ENCODE results near the gene NTM. TPM values are rescaled to one million over a fixed set of nuclear protein-coding genes. Genes with fewer than 3 reads are reported as not detected.

The NTM gene
- total RNA-seq, 1 experiment from 2014 or later, result 9.9 TPM

GRCh38 chr11:132237781-132238180 lies 867.4 kb downstream of the NTM start:
- no peaks in the 10 kb centered on the region for H4K20me1 ChIP-seq (ENCODE audit: control insufficient read depth, insufficient read depth, insufficient read length)
- H4K5ac ChIP-seq (ENCODE audit: insufficient read length, low read depth, low read length), result no peak overlapping the region
- no peaks in the 10 kb centered on the region; the same call in 1 of the 2 replicates for H3K4me1 ChIP-seq (ENCODE audit: insufficient read depth, low read length)
- no peak overlapping the region for H3K27ac ChIP-seq (ENCODE audit: insufficient read length, low read depth, low read length)
- H4K8ac ChIP-seq (replicated peaks; ENCODE audit: insufficient read length, low read depth, low read length), result no peak overlapping the region
- no peak overlapping the region for H3K14ac ChIP-seq (ENCODE audit: insufficient read depth, low read length)
- Mint-ChIP-seq H3K4me3 (no peak overlapping the region), H3K4me1 (peaks cover 10 to 18% of the 10 kb centered on the region in 2 experiments), H3K36me3 (ENCODE audit: insufficient read depth in 1 of 3, low read depth in 3 of 3) (peaks cover 0 to 2% (median 0%) of the 10 kb centered on the region in 3 experiments; a peak in 2 of 7 replicates), H3K27ac (no peak overlapping the region), H3K9me3 (peaks cover 0 to 2% of the 10 kb centered on the region in 2 experiments; a peak in 1 of 5 replicates), H3K27me3 (ENCODE audit: low read depth) (no peaks in the 10 kb centered on the region; the same call in 1 of the 2 replicates)
- no peak overlapping the region for H2AFZ ChIP-seq (ENCODE audit: low read length)
- H2BK120ac ChIP-seq (ENCODE audit: low read depth, low read length, poor library complexity, severe bottlenecking), result no peak overlapping the region
- no peak overlapping the region for H3K18ac ChIP-seq (ENCODE audit: insufficient read length, low read depth, low read length)
- H4K91ac ChIP-seq (ENCODE audit: insufficient read length, low read depth, low read length), result no peak overlapping the region
- H3K4me2 ChIP-seq (ENCODE audit: insufficient read depth, insufficient read length, low read length), result no peak overlapping the region
- no peak overlapping the region for H3K56ac ChIP-seq (ENCODE audit: insufficient read length, low read depth, low read length)
- no peaks in the 10 kb centered on the region for H3K23me2 ChIP-seq (ENCODE audit: insufficient read length, low read depth, low read length, poor library complexity, severe bottlenecking)
- no peak overlapping the region for H2BK5ac ChIP-seq (ENCODE audit: insufficient read length, low read length)
- DNase-seq, result no peak
- no CpG with 5 or more reads among the region's 9 CpGs for WGBS (ENCODE audit: extremely low coverage, insufficient read length, low lambda C conversion rate)
- no peaks in the 10 kb centered on the region for H3K79me1 ChIP-seq (ENCODE audit: insufficient read depth, low read depth, low read length, poor library complexity, severe bottlenecking)
- H3K23ac ChIP-seq (ENCODE audit: insufficient read length, low read depth, low read length), result no peak overlapping the region
- no peaks in the 10 kb centered on the region for H3K79me2 ChIP-seq (ENCODE audit: insufficient read depth, low read length)
- H3K27me3 ChIP-seq (ENCODE audit: insufficient read depth, low read length), result peaks cover 2% of the 10 kb centered on the region; the same call in 1 of the 2 replicates
- H3T11ph ChIP-seq (ENCODE audit: low read length), result no peak overlapping the region
- TF ChIP-seq CTCF (conservative IDR thresholded peaks at IDR 0.05), result no peak
- H2BK20ac ChIP-seq (ENCODE audit: low read depth, low read length, poor library complexity, severe bottlenecking), result no peak overlapping the region
- no peaks in the 10 kb centered on the region for H3K9me3 ChIP-seq (ENCODE audit: control insufficient read depth, low read depth, low read length)
- no peak overlapping the region for H2BK12ac ChIP-seq (ENCODE audit: insufficient read length, low read depth, low read length)
- no peak overlapping the region for H2AK5ac ChIP-seq (ENCODE audit: insufficient read length, low read length)
- H3K4ac ChIP-seq (ENCODE audit: low read depth, low read length), result no peak overlapping the region
- no peak overlapping the region for H3K9ac ChIP-seq (ENCODE audit: extremely low read depth, insufficient read length, low read length)
- H2BK15ac ChIP-seq (ENCODE audit: low read depth, low read length), result no peak overlapping the region
